C4-2B (cell line): ENCODE results near the gene GRIN2D.

Source experiments
- CTCF ChIP-seq: fragments of 450-650 bp; conservative IDR thresholded peaks from 2 replicates; pipeline ENCODE4 v1.5.1; 2017; ENCODE audit warnings: mild to moderate bottlenecking
- ZFX ChIP-seq: fragments of 450-650 bp; IDR thresholded peaks from 2 replicates; pipeline ENCODE4 v1.6.1; 2017

GRCh38 chr19:48346191-48346590 is 47.3 kb upstream of the GRIN2D start:
- no peak for TF ChIP-seq CTCF
- no peak for TF ChIP-seq ZFX
